Thoracic aorta (tissue), 2 donors: ENCODE measurements around the gene PAOX. TPM values are rescaled to one million over a fixed set of nuclear protein-coding genes. Genes with fewer than 3 reads are reported as not detected.
A peak's percentile ranks its signal among the peaks of the same experiment; 100 is the strongest.
"Not testable (repeated sequence)": the region's sequence is repeated elsewhere in the genome, so short reads cannot be mapped to it uniquely, and the experiment has no call there.

Experiments used
- ATAC-seq: fragments of 150-250 bp; one replicate; pipeline ENCODE4 v1.8.0; 2017; ENCODE audit warnings: low read depth; ENCODE audit not compliant: insufficient number of reproducible peaks, low FRiP score
- DNase-seq: peaks from one replicate; pipeline ENCODE4 v3.0.0-alpha.2; 2020; ENCODE audit warnings: low spot score
- H3K27ac ChIP-seq, 2 donors: fragments of 200-600 bp; sonication (generic); 1 replicate in 1 of 2; 2 replicates in 1 of 2; pipeline ENCODE4 v1.5.1; 2016; ENCODE audit warnings: mild to moderate bottlenecking in 2 of 2, moderate library complexity in 2 of 2
- H3K27me3 ChIP-seq: fragments of 200-600 bp; sonication (generic); replicated peaks from 2 replicates; pipeline ENCODE4 v1.6.0; 2016; ENCODE audit warnings: mild to moderate bottlenecking; ENCODE audit not compliant: insufficient read depth
- H3K36me3 ChIP-seq: fragments of 200-600 bp; sonication (generic); one replicate; pipeline ENCODE4 v1.5.1; 2016
- H3K4me1 ChIP-seq, 2 donors: fragments of 200-600 bp; sonication (generic); 1 replicate in 1 of 2; 2 replicates in 1 of 2; pipeline versions ENCODE4 v1.5.1 to v1.6.0; 2016; ENCODE audit warnings: low read depth in 2 of 2, mild to moderate bottlenecking in 1 of 2; ENCODE audit not compliant: control insufficient read depth in 1 of 2
- H3K4me3 ChIP-seq: fragments of 200-600 bp; sonication (generic); 2 replicates; pipeline ENCODE4 v1.5.1; 2016; ENCODE audit warnings: mild to moderate bottlenecking
- H3K9me3 ChIP-seq: fragments of 200-600 bp; sonication (generic); 2 replicates; pipeline ENCODE4 v1.5.1; 2016
- CTCF ChIP-seq: fragments of 200-600 bp; sonication (generic); IDR thresholded peaks from one replicate; pipeline ENCODE4 v1.5.1; 2019; ENCODE audit warnings: antibody characterized with exemption
- total RNA-seq, 2 donors: library from RNA; depleted of rRNA; stranded (reverse); fragments of >200 nt; gene quantifications; one replicate each; pipeline versions ENCODE4 v1.1.0 to v1.2.3, GENCODE V29; 2016

PAOX gene
- total RNA-seq, 2 donors from 2014 or later, result 7.0 to 9.1 TPM

DNA sequence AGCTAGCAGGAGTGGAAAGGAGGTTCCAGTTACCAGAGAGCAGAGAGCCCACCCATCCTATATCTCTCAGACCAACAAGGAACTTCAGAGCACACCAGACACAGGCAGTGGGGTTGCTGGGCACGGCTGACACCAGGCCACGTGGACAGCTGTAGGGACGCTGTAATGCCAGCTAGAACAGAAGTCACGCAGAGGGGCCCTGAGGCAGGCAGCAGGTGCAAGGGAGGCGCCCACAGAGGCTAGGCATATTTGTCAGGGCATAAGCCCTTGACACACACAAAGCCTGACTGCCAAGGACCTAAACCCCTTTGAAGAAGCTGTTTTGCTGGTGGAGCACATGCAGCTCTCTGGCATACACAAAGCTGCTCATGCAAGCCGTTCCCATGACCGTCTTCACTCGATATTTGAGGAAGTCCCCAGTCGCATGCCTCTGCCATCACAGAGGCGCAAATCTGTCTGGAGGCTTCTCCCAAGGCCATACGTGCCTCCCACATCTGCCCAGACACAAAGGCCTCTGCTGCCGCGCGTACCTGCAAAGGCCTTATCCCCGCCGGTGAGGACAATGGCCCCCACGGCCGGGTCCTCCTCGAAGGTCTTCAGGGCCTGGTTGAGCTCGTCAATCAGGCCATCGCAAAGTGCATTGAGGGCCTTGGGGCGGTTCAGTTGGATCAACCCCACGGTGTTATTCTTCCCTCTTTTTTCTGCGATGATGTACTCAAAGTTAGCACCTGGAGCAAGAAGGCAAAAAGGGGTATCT is 8.9 kb upstream of the PAOX start:
- Histone ChIP-seq H3K4me3 (no peak overlapping the region), H3K27ac (no peak overlapping the region), H3K4me1 (peaks cover 8 to 14% of the 10 kb centered on the region in 2 donors), H3K27me3 (no peaks in the 10 kb centered on the region), H3K36me3 (peaks cover 43% of the 10 kb centered on the region), H3K9me3 (no peaks in the 10 kb centered on the region)
- ATAC-seq (no peak), DNase-seq (no peak)
- TF ChIP-seq CTCF, result no peak

DNA sequence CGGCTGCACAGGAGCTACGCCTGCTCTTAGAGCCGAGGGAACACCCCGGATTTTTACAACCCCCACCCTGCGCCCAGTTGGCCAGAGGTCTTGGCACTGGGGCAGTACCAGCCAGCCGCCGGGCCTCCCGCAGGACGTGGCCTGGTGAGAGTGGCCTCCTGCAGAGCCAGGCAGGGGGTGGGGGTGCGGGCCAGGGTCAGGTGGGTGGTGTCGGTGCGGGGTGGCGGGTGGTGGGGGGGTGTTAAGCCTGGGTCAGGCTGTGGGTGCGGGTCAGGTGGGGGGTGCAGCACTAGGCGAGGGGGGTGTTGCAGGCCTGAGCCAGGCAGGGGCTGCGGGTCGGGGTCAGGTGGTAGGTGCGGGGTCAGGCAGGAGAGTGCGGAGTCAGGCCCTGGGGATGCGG is 6.6 kb upstream of the PAOX start:
- DNase-seq (no peak), ATAC-seq (no peak)
- no peak for TF ChIP-seq CTCF
- H3K36me3 ChIP-seq, result peaks cover 25% of the 10 kb centered on the region
- no peaks in the 10 kb centered on the region for H3K27me3 ChIP-seq
- peak overlapping the region; percentile 86 for H3K4me3 ChIP-seq
- H3K27ac ChIP-seq, result no peak overlapping the region
- peaks cover 8 to 16% of the 10 kb centered on the region in 2 donors for H3K4me1 ChIP-seq
- no peaks in the 10 kb centered on the region for H3K9me3 ChIP-seq

GRCh38 chr10:133373174-133374090 is 5.6 kb upstream of the PAOX start, which contains the start of gene ECHS1:
Gene ECHS1 (minus strand): TSS chr10:133373354. CDS start chr10:133373333, 21 bp downstream.
- Histone ChIP-seq H3K27me3 (no peaks in the 10 kb centered on the region), H3K4me3 (peak within 1 kb of the TSS; percentile 86), H3K36me3 (peaks cover 21% of the 10 kb centered on the region), H3K4me1 (peaks cover 12 to 22% of the 10 kb centered on the region in 2 donors), H3K27ac (peak within 1 kb of the TSS; percentile 56 to 58), H3K9me3 (no peaks in the 10 kb centered on the region)
- ATAC-seq, result peak; percentile 91
- DNase-seq, result peak; percentile 81
- TF ChIP-seq CTCF, result no peak

- no peak overlapping the region for H3K27ac ChIP-seq
- DNase-seq (no peak), ATAC-seq (no peak)
- H3K36me3 ChIP-seq, result peaks cover 2% of the 10 kb centered on the region
- H3K4me1 ChIP-seq, result peaks cover 16 to 33% of the 10 kb centered on the region in 2 donors
- H3K9me3 ChIP-seq, result no peaks in the 10 kb centered on the region
- H3K27me3 ChIP-seq, result no peaks in the 10 kb centered on the region
- H3K4me3 ChIP-seq, result no peak overlapping the region
- no peak for TF ChIP-seq CTCF
These were observed 3.5 kb upstream of the PAOX start for GRCh38 chr10:133375357-133376115.

GRCh38 chr10:133376183-133376582 is 2.9 kb upstream of the PAOX start:
- not testable (repeated sequence) for H3K36me3 ChIP-seq, DNase-seq, H3K4me3 ChIP-seq, H3K9me3 ChIP-seq, H3K27ac ChIP-seq, H3K27me3 ChIP-seq, ATAC-seq
- H3K4me1 ChIP-seq, result peaks cover 16 to 38% of the 10 kb centered on the region in 2 donors
